M059J (cell line): ENCODE data around the gene FAR1. TPM values are rescaled to one million over a fixed set of nuclear protein-coding genes. Genes with fewer than 3 reads are reported as not detected.
A peak's percentile ranks its signal among the peaks of the same experiment; 100 is the strongest.
"Not testable (repeated sequence)": the region's sequence is repeated elsewhere in the genome, so short reads cannot be mapped to it uniquely, and the experiment has no call there.

Experiments used
- DNase-seq: peaks from one replicate; pipeline ENCODE4 v3.0.0-alpha.2; 2012; ENCODE audit warnings: low read depth
- total RNA-seq: library from RNA; depleted of rRNA; stranded (reverse); fragments of >200 nt; shearing (Covaris generic); gene quantifications from 2 replicates; pipeline ENCODE4 v1.2.3, GENCODE V29; 2014; rRNA removed

FAR1 gene
- total RNA-seq, result 29.3 and 35.6 TPM in 2 replicates

- peak; percentile 99 for DNase-seq
These were observed at the start of gene FAR1 for GRCh38 chr11:13668102-13668956. Gene FAR1 (plus strand): TSS chr11:13668668. CDS start chr11:13694766, 26,098 bp downstream.

- DNase-seq, result no peak
These were observed 48.4 kb upstream of the FAR1 start for GRCh38 chr11:13620063-13620462.

- DNase-seq, result not testable (repeated sequence)
These were observed 41.6 kb upstream of the FAR1 start for GRCh38 chr11:13626818-13627217.

GRCh38 chr11:13628634-13629033 lies 39.8 kb upstream of the FAR1 start:
- DNase-seq, result not testable (repeated sequence)

GRCh38 chr11:13629779-13630178 lies 38.7 kb upstream of the FAR1 start:
- no peak for DNase-seq

GRCh38 chr11:13635290-13635689 lies 33.2 kb upstream of the FAR1 start:
- DNase-seq, result no peak

GRCh38 chr11:13635804-13636203 lies 32.7 kb upstream of the FAR1 start:
- DNase-seq, result no peak

- DNase-seq, result no peak
These were observed 31.1 kb upstream of the FAR1 start for GRCh38 chr11:13637125-13638069.

GRCh38 chr11:13638422-13638821 lies 30.0 kb upstream of the FAR1 start:
- no peak for DNase-seq

GRCh38 chr11:13644997-13645687 lies 23.3 kb upstream of the FAR1 start:
- peak; percentile 52 for DNase-seq

- peak; percentile 15 for DNase-seq
These were observed 21.1 kb upstream of the FAR1 start for GRCh38 chr11:13647391-13647790.

- DNase-seq, result no peak
These were observed 18.8 kb upstream of the FAR1 start for GRCh38 chr11:13649619-13650018.

- not testable (repeated sequence) for DNase-seq
These were observed 17.0 kb upstream of the FAR1 start for GRCh38 chr11:13651515-13651914.

- DNase-seq, result no peak
These were observed 7.3 kb upstream of the FAR1 start for GRCh38 chr11:13661074-13661623.

GRCh38 chr11:13663631-13664071 lies 4.8 kb upstream of the FAR1 start:
- peak; percentile 72 for DNase-seq

- no peak for DNase-seq
These were observed 4.1 kb upstream of the FAR1 start for GRCh38 chr11:13664351-13664750.

- no peak for DNase-seq
These were observed 1.8 kb upstream of the FAR1 start for GRCh38 chr11:13666708-13667107.

GRCh38 chr11:13667245-13667644 lies 1.2 kb upstream of the FAR1 start:
- peak; percentile 9 for DNase-seq

- no peak for DNase-seq
These were observed 720 bp upstream of the FAR1 start for GRCh38 chr11:13667795-13668101.

GRCh38 chr11:13668957-13669521 lies 571 bp downstream of the FAR1 start:
- peak; percentile 57 for DNase-seq
